Erythroblast (primary cell): Measurements from ENCODE around the gene EPHA4.

ENCODE experiments used
- GATA1 ChIP-seq: IDR thresholded peaks from 2 replicates; pipeline ENCODE4 v1.6.1; 2011; ENCODE audit warnings: low read depth, mild to moderate bottlenecking, control low read depth, low read length, moderate library complexity
- POLR2A ChIP-seq: IDR thresholded peaks from 2 replicates; pipeline ENCODE4 v1.6.1; 2011; ENCODE audit warnings: mild to moderate bottlenecking, low read length

DNA sequence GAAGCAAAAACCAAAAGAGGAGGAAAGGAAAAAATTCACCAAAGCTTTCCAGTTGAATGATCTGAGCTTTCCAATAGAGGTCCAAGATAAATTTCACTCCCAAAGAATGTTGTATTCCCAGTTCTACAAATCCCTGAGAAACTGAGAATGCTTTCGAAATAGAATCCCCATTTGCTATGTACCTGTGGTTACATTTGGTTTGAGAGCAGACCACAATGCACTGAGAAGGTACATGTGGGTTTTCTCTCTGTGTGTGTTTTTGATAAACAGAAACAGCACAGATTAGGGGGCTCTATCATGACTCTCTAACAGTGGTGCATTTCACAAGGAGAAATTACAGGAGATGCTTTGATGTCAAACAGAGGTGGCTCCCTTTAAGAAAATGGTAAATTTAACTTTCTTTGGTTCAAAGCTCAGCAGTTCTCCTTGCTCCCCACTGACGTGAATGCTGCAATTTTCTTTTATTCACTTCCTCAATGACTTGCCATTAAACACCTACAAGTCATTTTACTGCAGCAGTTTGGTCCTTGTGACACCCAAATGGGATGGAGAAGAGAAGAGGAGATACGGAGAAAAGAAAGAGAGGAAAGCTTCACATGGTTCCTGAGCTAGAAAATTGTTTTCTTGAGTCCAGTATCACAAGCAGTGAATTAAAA is 108.7 kb downstream of the EPHA4 start:
- TF ChIP-seq POLR2A (no peak), GATA1 (no peak)
